NCI-H748 (cell line): ENCODE measurements around the gene SZRD1.

Source experiments
- DNase-seq: peaks from one replicate; lab custom pipeline; 2025; ENCODE audit not compliant: unreplicated experiment; lab: John Stamatoyannopoulos, UW

SZRD1 gene

GRCh38 chr1:16436946-16437474, 70.0 kb downstream of the SZRD1 start, which contains the start of gene SPATA21:
Gene SPATA21, minus strand, starts transcription at chr1:16437424. Its CDS starts 6,053 bp downstream, at chr1:16431371.
- DNase-seq, result no peak

- DNase-seq, result no peak
Observed at GRCh38 chr1:16438516-16438915, 71.5 kb downstream of the SZRD1 start.

GRCh38 chr1:16438924-16439323, 71.9 kb downstream of the SZRD1 start:
- no peak for DNase-seq

- no peak for DNase-seq
Observed at GRCh38 chr1:16440131-16440469, 73.1 kb downstream of the SZRD1 start.

GRCh38 chr1:16440470-16441281, 73.6 kb downstream of the SZRD1 start, which contains the start of gene NECAP2:
Gene NECAP2, plus strand, starts transcription at chr1:16440724. Its CDS starts 38 bp downstream, at chr1:16440762.
- peak; percentile 92 for DNase-seq

- no peak for DNase-seq
Observed at GRCh38 chr1:16441282-16441665, 74.2 kb downstream of the SZRD1 start.

GRCh38 chr1:16442265-16442664, 75.2 kb downstream of the SZRD1 start:
- no peak for DNase-seq

GRCh38 chr1:16442941-16443340, 75.9 kb downstream of the SZRD1 start:
- DNase-seq, result no peak

GRCh38 chr1:16443975-16444770, 77.1 kb downstream of the SZRD1 start:
- DNase-seq, result no peak

GRCh38 chr1:16445052-16445451, 78.0 kb downstream of the SZRD1 start:
- DNase-seq, result no peak

GRCh38 chr1:16446116-16446515, 79.1 kb downstream of the SZRD1 start:
- no peak for DNase-seq

GRCh38 chr1:16447641-16448040, 80.6 kb downstream of the SZRD1 start:
- DNase-seq, result no peak
